ENCODE data around the gene CXXC1.
"Not testable (repeated sequence)": the region's sequence is repeated elsewhere in the genome, so short reads cannot be mapped to it uniquely, and the experiment has no call there.

The CXXC1 gene

GRCh38 chr18:50297621-50298442 lies 10.3 kb upstream of the CXXC1 start:
- peak; percentile 28 for DNase-seq

- DNase-seq, result no peak
Observed at GRCh38 chr18:50293039-50293438, 5.5 kb upstream of the CXXC1 start.

- no peak for DNase-seq
Observed at GRCh38 chr18:50289108-50289443, 1.6 kb upstream of the CXXC1 start.

GRCh38 chr18:50288348-50289107 lies 1.0 kb upstream of the CXXC1 start:
- DNase-seq, result not testable (repeated sequence)

GRCh38 chr18:50287028-50287440 lies 458 bp downstream of the CXXC1 start:
- peak; percentile 5 for DNase-seq

GRCh38 chr18:50286391-50287027 lies 983 bp downstream of the CXXC1 start:
- peak; percentile 28 for DNase-seq

- no peak for DNase-seq
Observed at GRCh38 chr18:50285631-50286321, 1.7 kb downstream of the CXXC1 start.

GRCh38 chr18:50285071-50285470 lies 2.4 kb downstream of the CXXC1 start:
- no peak for DNase-seq

GRCh38 chr18:50284255-50284885 lies 3.1 kb downstream of the CXXC1 start:
- no peak for DNase-seq

GRCh38 chr18:50283469-50284209 lies 3.9 kb downstream of the CXXC1 start:
- no peak for DNase-seq

- no peak for DNase-seq
Observed at GRCh38 chr18:50282521-50283335, 4.8 kb downstream of the CXXC1 start.

GRCh38 chr18:50281972-50282520 lies 5.4 kb downstream of the CXXC1 start:
- DNase-seq, result no peak

- peak; percentile 84 for DNase-seq
Observed at GRCh38 chr18:50281295-50281971, 6.1 kb downstream of the CXXC1 start, which contains the start of gene MBD1. Gene MBD1, minus strand, starts transcription at chr18:50281523. Its CDS starts 1,531 bp downstream, at chr18:50279992.

- DNase-seq, result no peak
Observed at GRCh38 chr18:50280707-50281294, 6.7 kb downstream of the CXXC1 start.

- DNase-seq, result no peak
Observed at GRCh38 chr18:50279752-50280151, 7.7 kb downstream of the CXXC1 start.

GRCh38 chr18:50277942-50278341 lies 9.6 kb downstream of the CXXC1 start:
- no peak for DNase-seq

GRCh38 chr18:50276452-50276851 lies 11.0 kb downstream of the CXXC1 start:
- DNase-seq, result no peak

- no peak for DNase-seq
Observed at GRCh38 chr18:50275503-50276036, 11.9 kb downstream of the CXXC1 start.

- DNase-seq, result no peak
Observed at GRCh38 chr18:50274941-50275340, 12.6 kb downstream of the CXXC1 start.
